NCI-H2196 (cell line): ENCODE measurements around the gene PCSK6.
"Not testable (repeated sequence)": the region's sequence is repeated elsewhere in the genome, so short reads cannot be mapped to it uniquely, and the experiment has no call there.

Experiments
- DNase-seq: peaks from one replicate; lab custom pipeline; 2025; ENCODE audit not compliant: unreplicated experiment; lab: John Stamatoyannopoulos, UW

PCSK6 gene

GRCh38 chr15:101406036-101406435 is 83.5 kb downstream of the PCSK6 start:
- DNase-seq: no peak

GRCh38 chr15:101404245-101404644 is 85.3 kb downstream of the PCSK6 start:
- no peak for DNase-seq

- not testable (repeated sequence) for DNase-seq
Observed at GRCh38 chr15:101402883-101403282, 86.6 kb downstream of the PCSK6 start.

GRCh38 chr15:101401286-101401685 is 88.2 kb downstream of the PCSK6 start:
- no peak for DNase-seq

- no peak for DNase-seq
Observed at GRCh38 chr15:101399431-101399830, 90.1 kb downstream of the PCSK6 start.

GRCh38 chr15:101398247-101398646 is 91.3 kb downstream of the PCSK6 start:
- DNase-seq: no peak

- no peak for DNase-seq
Observed at GRCh38 chr15:101397521-101398003, 91.9 kb downstream of the PCSK6 start.

- DNase-seq: no peak
Observed at GRCh38 chr15:101396484-101397261, 92.8 kb downstream of the PCSK6 start.

- DNase-seq: no peak
Observed at GRCh38 chr15:101394654-101395053, 94.9 kb downstream of the PCSK6 start.

- DNase-seq: no peak
Observed at GRCh38 chr15:101394056-101394630, 95.4 kb downstream of the PCSK6 start.

GRCh38 chr15:101393172-101393571 is 96.3 kb downstream of the PCSK6 start:
- no peak for DNase-seq

- DNase-seq: no peak
Observed at GRCh38 chr15:101391981-101392640, 97.4 kb downstream of the PCSK6 start.

GRCh38 chr15:101391431-101391830 is 98.1 kb downstream of the PCSK6 start:
- DNase-seq: no peak

GRCh38 chr15:101390462-101390861 is 99.0 kb downstream of the PCSK6 start:
- no peak for DNase-seq

GRCh38 chr15:101390060-101390459 is 99.4 kb downstream of the PCSK6 start:
- no peak for DNase-seq

- no peak for DNase-seq
Observed at GRCh38 chr15:101389362-101389761, 100.1 kb downstream of the PCSK6 start.

- DNase-seq: no peak
Observed at GRCh38 chr15:101388046-101388445, 101.5 kb downstream of the PCSK6 start.

GRCh38 chr15:101387574-101387973 is 101.9 kb downstream of the PCSK6 start:
- no peak for DNase-seq

- no peak for DNase-seq
Observed at GRCh38 chr15:101386967-101387366, 102.5 kb downstream of the PCSK6 start.

GRCh38 chr15:101386006-101386405 is 103.5 kb downstream of the PCSK6 start:
- no peak for DNase-seq

GRCh38 chr15:101384276-101384675 is 105.2 kb downstream of the PCSK6 start:
- no peak for DNase-seq

GRCh38 chr15:101382544-101382943 is 107.0 kb downstream of the PCSK6 start:
- no peak for DNase-seq
